ENCODE measurements around the gene CKS1B. TPM values are rescaled to one million over a fixed set of nuclear protein-coding genes. Genes with fewer than 3 reads are reported as not detected.

Gene CKS1B
- total RNA-seq, 1 experiment from 2014 or later, result 258 TPM

- ChIA-PET CTCF (interaction anchor here (0.6 to 10.3 kb wide), 22 partner anchors 9 to 171 kb away, joined by 3 to 176 read pairs (median 6); partner anchors contain the start of genes ADAM15, KRTCAP2, LENEP and PBXIP1), POLR2A (interaction anchor here (0.8 to 13.0 kb wide), 5 partner anchors 14 to 31 kb away, joined by 3 to 176 read pairs (median 21); partner anchors contain the start of genes CKS1B, FLAD1 and SHC1)
- TF ChIP-seq MYBL2 (CRISPR knock-in tag; IDR thresholded peaks at IDR 0.05) (no peak), NFATC4 (CRISPR knock-in tag; IDR thresholded peaks at IDR 0.05) (peak; percentile 43; the same call in 1 of the 2 replicates), ZNF219 (CRISPR knock-in tag; IDR thresholded peaks at IDR 0.05; ENCODE audit: borderline replicate concordance) (0 out of 2 replicates have a peak, but pooled peaks have one; percentile 67), NFYB (CRISPR knock-in tag; conservative IDR thresholded peaks at IDR 0.05; ENCODE audit: low read depth) (peak; percentile 94), SP1 (CRISPR knock-in tag; conservative IDR thresholded peaks at IDR 0.05) (peak; percentile 95), ZNF281 (CRISPR knock-in tag; IDR thresholded peaks at IDR 0.05) (0 out of 2 replicates have a peak, but pooled peaks have one; percentile 17), NR1H2 (CRISPR knock-in tag; IDR thresholded peaks at IDR 0.05) (no peak)
- TF ChIP-seq, protein P1, sequence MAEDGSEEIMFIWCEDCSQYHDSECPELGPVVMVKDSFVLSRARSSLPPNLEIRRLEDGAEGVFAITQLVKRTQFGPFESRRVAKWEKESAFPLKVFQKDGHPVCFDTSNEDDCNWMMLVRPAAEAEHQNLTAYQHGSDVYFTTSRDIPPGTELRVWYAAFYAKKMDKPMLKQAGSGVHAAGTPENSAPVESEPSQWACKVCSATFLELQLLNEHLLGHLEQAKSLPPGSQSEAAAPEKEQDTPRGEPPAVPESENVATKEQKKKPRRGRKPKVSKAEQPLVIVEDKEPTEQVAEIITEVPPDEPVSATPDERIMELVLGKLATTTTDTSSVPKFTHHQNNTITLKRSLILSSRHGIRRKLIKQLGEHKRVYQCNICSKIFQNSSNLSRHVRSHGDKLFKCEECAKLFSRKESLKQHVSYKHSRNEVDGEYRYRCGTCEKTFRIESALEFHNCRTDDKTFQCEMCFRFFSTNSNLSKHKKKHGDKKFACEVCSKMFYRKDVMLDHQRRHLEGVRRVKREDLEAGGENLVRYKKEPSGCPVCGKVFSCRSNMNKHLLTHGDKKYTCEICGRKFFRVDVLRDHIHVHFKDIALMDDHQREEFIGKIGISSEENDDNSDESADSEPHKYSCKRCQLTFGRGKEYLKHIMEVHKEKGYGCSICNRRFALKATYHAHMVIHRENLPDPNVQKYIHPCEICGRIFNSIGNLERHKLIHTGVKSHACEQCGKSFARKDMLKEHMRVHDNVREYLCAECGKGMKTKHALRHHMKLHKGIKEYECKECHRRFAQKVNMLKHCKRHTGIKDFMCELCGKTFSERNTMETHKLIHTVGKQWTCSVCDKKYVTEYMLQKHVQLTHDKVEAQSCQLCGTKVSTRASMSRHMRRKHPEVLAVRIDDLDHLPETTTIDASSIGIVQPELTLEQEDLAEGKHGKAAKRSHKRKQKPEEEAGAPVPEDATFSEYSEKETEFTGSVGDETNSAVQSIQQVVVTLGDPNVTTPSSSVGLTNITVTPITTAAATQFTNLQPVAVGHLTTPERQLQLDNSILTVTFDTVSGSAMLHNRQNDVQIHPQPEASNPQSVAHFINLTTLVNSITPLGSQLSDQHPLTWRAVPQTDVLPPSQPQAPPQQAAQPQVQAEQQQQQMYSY (CRISPR knock-in tag; IDR thresholded peaks at IDR 0.05), result peak; percentile 64
- no peaks in the 10 kb centered on the region; the same call in 1 of the 2 replicates for H3K27me3 Mint-ChIP-seq (ENCODE audit: low read depth)
- no peaks in the 10 kb centered on the region for H3K36me3 Mint-ChIP-seq
- ATAC-seq (peak; percentile 73), DNase-seq (ENCODE audit: low spot score) (peak; percentile 100)
- no peaks in the 10 kb centered on the region for H3K9me3 Mint-ChIP-seq
- H3K4me3 Mint-ChIP-seq, result peak overlapping the region; percentile 88
- peaks cover 39% of the 10 kb centered on the region for H3K4me1 Mint-ChIP-seq
- peak overlapping the region; percentile 57; the same call in 1 of the 2 replicates for H3K27ac Mint-ChIP-seq
These were observed 27.4 kb downstream of the CKS1B start for GRCh38 chr1:155001675-155002463.

DNA sequence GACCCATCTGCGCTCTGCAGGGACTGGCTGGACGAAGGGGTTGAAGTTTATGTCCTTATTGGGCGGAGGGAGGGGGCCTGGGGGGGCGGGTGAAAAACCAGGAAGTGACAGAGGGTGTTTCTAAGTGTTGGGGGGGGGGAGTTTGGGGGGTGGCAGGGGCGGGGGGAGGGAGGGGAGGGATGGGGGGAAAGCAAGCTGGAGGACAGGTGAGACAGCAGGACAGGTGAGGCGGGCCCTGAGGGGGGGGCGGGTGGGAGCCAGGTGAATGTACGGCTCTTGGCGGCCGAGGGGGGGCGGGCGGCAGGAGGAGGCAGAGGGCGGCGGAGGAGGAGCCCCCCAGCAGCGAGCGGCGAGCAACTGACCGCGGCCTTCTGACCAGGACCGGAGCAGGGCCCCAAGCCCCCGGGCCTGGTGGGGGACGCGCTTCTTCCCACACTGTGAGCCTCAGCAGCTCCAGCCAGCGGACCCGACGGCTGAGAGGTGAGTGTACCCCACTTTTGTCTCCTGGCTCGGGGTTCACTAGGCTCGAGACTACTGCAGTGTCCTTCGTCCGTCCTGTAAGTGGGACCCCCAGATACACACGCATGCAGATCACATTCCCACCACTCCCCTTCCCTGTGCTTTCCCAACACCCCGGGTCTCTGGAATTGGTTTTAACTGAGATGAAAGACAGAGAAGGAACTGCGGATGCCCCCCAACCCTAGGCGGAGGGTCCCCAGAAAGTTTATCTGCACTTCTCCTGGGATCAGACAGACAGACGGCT is 28.2 kb downstream of the CKS1B start, which contains the start of gene ZBTB7B:
Gene ZBTB7B, plus strand, starts transcription at position 339 of the 763 bp plus-strand sequence. CDS start 11,859 bp downstream, outside the sequence.
- Mint-ChIP-seq H3K27me3 (ENCODE audit: low read depth) (no peaks in the 10 kb centered on the region; the same call in 1 of the 2 replicates), H3K36me3 (no peaks in the 10 kb centered on the region), H3K9me3 (no peaks in the 10 kb centered on the region), H3K4me1 (peaks cover 39% of the 10 kb centered on the region), H3K27ac (peak within 1 kb of the TSS; percentile 78), H3K4me3 (peak within 1 kb of the TSS; percentile 92)
- POLR2A ChIA-PET, result interaction anchor here (4.2 to 13.0 kb wide), 3 partner anchors 14 to 32 kb away, joined by 21 to 176 read pairs (median 28); partner anchors contain the start of genes CKS1B, FLAD1 and SHC1
- CTCF ChIA-PET, result interaction anchor here (0.7 to 10.3 kb wide), 16 partner anchors 10 to 163 kb away, joined by 3 to 176 read pairs (median 6); partner anchors contain the start of genes ADAM15, LENEP, PMVK and SHC1
- no peak for ATAC-seq
- DNase-seq (ENCODE audit: low spot score), result peak; percentile 42
- no peak for TF ChIP-seq ZNF232 (CRISPR knock-in tag; IDR thresholded peaks at IDR 0.05)
- TF ChIP-seq, protein P1 (CRISPR knock-in tag; IDR thresholded peaks at IDR 0.05), result 0 out of 2 replicates have a peak, but pooled peaks have one; percentile 11
- TF ChIP-seq AFF4 (CRISPR knock-in tag; IDR thresholded peaks at IDR 0.05; ENCODE audit: borderline replicate concordance), result no peak
- no peak for TF ChIP-seq ZNF423 (CRISPR knock-in tag; IDR thresholded peaks at IDR 0.05)
- TF ChIP-seq, protein P2, sequence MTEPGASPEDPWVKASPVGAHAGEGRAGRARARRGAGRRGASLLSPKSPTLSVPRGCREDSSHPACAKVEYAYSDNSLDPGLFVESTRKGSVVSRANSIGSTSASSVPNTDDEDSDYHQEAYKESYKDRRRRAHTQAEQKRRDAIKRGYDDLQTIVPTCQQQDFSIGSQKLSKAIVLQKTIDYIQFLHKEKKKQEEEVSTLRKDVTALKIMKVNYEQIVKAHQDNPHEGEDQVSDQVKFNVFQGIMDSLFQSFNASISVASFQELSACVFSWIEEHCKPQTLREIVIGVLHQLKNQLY (CRISPR knock-in tag; IDR thresholded peaks at IDR 0.05), result no peak
- TF ChIP-seq FOXK1 (CRISPR knock-in tag; IDR thresholded peaks at IDR 0.05), result 0 out of 2 replicates have a peak, but pooled peaks have one; percentile 32
